IPS-20b (cell line): ENCODE measurements around the gene ANO10.
"Not testable (repeated sequence)": the region's sequence is repeated elsewhere in the genome, so short reads cannot be mapped to it uniquely, and the experiment has no call there.

ENCODE experiments used
- H3K27ac ChIP-seq: one replicate; pipeline ENCODE4 v1.5.1; 2013; ENCODE audit warnings: low read length
- H3K27me3 ChIP-seq: 2 replicates; pipeline ENCODE4 v1.6.1; 2013; ENCODE audit warnings: mild to moderate bottlenecking, low read length, inconsistent platforms; ENCODE audit not compliant: insufficient read depth
- H3K36me3 ChIP-seq: 2 replicates; pipeline ENCODE4 v1.6.1; 2013; ENCODE audit warnings: low read depth, mild to moderate bottlenecking, inconsistent platforms, low read length, moderate library complexity; ENCODE audit not compliant: insufficient read depth
- H3K4me1 ChIP-seq: 2 replicates; pipeline ENCODE4 v1.6.1; 2013; ENCODE audit warnings: mild to moderate bottlenecking, control low read depth, inconsistent platforms, low read length, moderate library complexity; ENCODE audit not compliant: insufficient read depth
- H3K4me3 ChIP-seq: 2 replicates; pipeline ENCODE4 v1.5.1; 2013; ENCODE audit warnings: mild to moderate bottlenecking, low read length, inconsistent platforms
- H3K9ac ChIP-seq: 2 replicates; pipeline ENCODE4 v1.6.1; 2013; ENCODE audit warnings: low read depth, mild to moderate bottlenecking, inconsistent platforms, low read length, moderate library complexity
- H3K9me3 ChIP-seq: 2 replicates; pipeline ENCODE4 v1.6.1; 2013; ENCODE audit warnings: mild to moderate bottlenecking, low read depth, low read length, inconsistent platforms; ENCODE audit not compliant: insufficient read depth

The ANO10 gene

GRCh38 chr3:43559961-43560360 lies 61.9 kb downstream of the ANO10 start:
- no peak overlapping the region for H3K27ac ChIP-seq
- no peak overlapping the region for H3K4me3 ChIP-seq
- H3K4me1 ChIP-seq: no peaks in the 10 kb centered on the region
- no peaks in the 10 kb centered on the region for H3K27me3 ChIP-seq
- no peak overlapping the region for H3K9ac ChIP-seq
- no peaks in the 10 kb centered on the region for H3K9me3 ChIP-seq
- H3K36me3 ChIP-seq: peaks cover 32% of the 10 kb centered on the region

- H3K36me3 ChIP-seq: peaks cover 40% of the 10 kb centered on the region
- no peaks in the 10 kb centered on the region for H3K9me3 ChIP-seq
- no peak overlapping the region for H3K9ac ChIP-seq
- H3K27ac ChIP-seq: no peak overlapping the region
- H3K27me3 ChIP-seq: no peaks in the 10 kb centered on the region
- no peaks in the 10 kb centered on the region for H3K4me1 ChIP-seq
- no peak overlapping the region for H3K4me3 ChIP-seq
Observed at GRCh38 chr3:43558171-43558570, 63.6 kb downstream of the ANO10 start.

GRCh38 chr3:43549626-43550290 lies 72.1 kb downstream of the ANO10 start:
- Histone ChIP-seq H3K9ac (no peak overlapping the region), H3K27me3 (no peaks in the 10 kb centered on the region), H3K36me3 (peaks cover 18% of the 10 kb centered on the region), H3K4me1 (no peaks in the 10 kb centered on the region), H3K9me3 (no peaks in the 10 kb centered on the region), H3K27ac (no peak overlapping the region), H3K4me3 (no peak overlapping the region)

GRCh38 chr3:43544277-43544676 lies 77.5 kb downstream of the ANO10 start:
- H3K4me1 ChIP-seq: peaks cover 11% of the 10 kb centered on the region
- H3K36me3 ChIP-seq, H3K4me3 ChIP-seq, H3K27ac ChIP-seq, H3K9ac ChIP-seq, H3K27me3 ChIP-seq, H3K9me3 ChIP-seq: not testable (repeated sequence)

GRCh38 chr3:43542328-43543043 lies 79.3 kb downstream of the ANO10 start:
- Histone ChIP-seq H3K4me1 (peaks cover 26% of the 10 kb centered on the region), H3K27me3 (no peaks in the 10 kb centered on the region), H3K4me3 (no peak overlapping the region), H3K9ac (no peak overlapping the region), H3K9me3 (no peaks in the 10 kb centered on the region), H3K36me3 (no peaks in the 10 kb centered on the region), H3K27ac (no peak overlapping the region)

- Histone ChIP-seq H3K27me3 (no peaks in the 10 kb centered on the region), H3K9ac (no peak overlapping the region), H3K36me3 (no peaks in the 10 kb centered on the region), H3K4me3 (no peak overlapping the region), H3K27ac (no peak overlapping the region), H3K4me1 (peaks cover 44% of the 10 kb centered on the region), H3K9me3 (no peaks in the 10 kb centered on the region)
Observed at GRCh38 chr3:43540624-43541023, 81.2 kb downstream of the ANO10 start.

- no peak overlapping the region for H3K27ac ChIP-seq
- no peak overlapping the region for H3K4me3 ChIP-seq
- H3K9me3 ChIP-seq: no peaks in the 10 kb centered on the region
- H3K9ac ChIP-seq: no peak overlapping the region
- H3K36me3 ChIP-seq: no peaks in the 10 kb centered on the region
- no peaks in the 10 kb centered on the region for H3K27me3 ChIP-seq
- peaks cover 46% of the 10 kb centered on the region for H3K4me1 ChIP-seq
Observed at GRCh38 chr3:43539321-43539720, 82.5 kb downstream of the ANO10 start.

- Histone ChIP-seq H3K4me1 (peaks cover 46% of the 10 kb centered on the region), H3K9ac (no peak overlapping the region), H3K27me3 (no peaks in the 10 kb centered on the region), H3K27ac (no peak overlapping the region), H3K9me3 (no peaks in the 10 kb centered on the region), H3K4me3 (no peak overlapping the region), H3K36me3 (no peaks in the 10 kb centered on the region)
Observed at GRCh38 chr3:43537225-43537624, 84.6 kb downstream of the ANO10 start.

- H3K27me3 ChIP-seq: no peaks in the 10 kb centered on the region
- H3K9ac ChIP-seq: no peak overlapping the region
- H3K9me3 ChIP-seq: no peaks in the 10 kb centered on the region
- H3K4me1 ChIP-seq: peaks cover 39% of the 10 kb centered on the region; the same call in 1 of the 2 replicates
- no peak overlapping the region for H3K4me3 ChIP-seq
- H3K27ac ChIP-seq: no peak overlapping the region
- no peaks in the 10 kb centered on the region for H3K36me3 ChIP-seq
Observed at GRCh38 chr3:43534675-43535074, 87.1 kb downstream of the ANO10 start.

GRCh38 chr3:43533009-43533408 lies 88.8 kb downstream of the ANO10 start:
- H3K27me3 ChIP-seq: no peaks in the 10 kb centered on the region
- no peaks in the 10 kb centered on the region; the same call in 1 of the 2 replicates for H3K36me3 ChIP-seq
- no peak overlapping the region for H3K27ac ChIP-seq
- no peaks in the 10 kb centered on the region for H3K9me3 ChIP-seq
- peaks cover 23% of the 10 kb centered on the region; the same call in 1 of the 2 replicates for H3K4me1 ChIP-seq
- no peak overlapping the region for H3K4me3 ChIP-seq
- no peak overlapping the region for H3K9ac ChIP-seq

GRCh38 chr3:43531835-43532234 lies 90.0 kb downstream of the ANO10 start:
- no peaks in the 10 kb centered on the region for H3K27me3 ChIP-seq
- H3K27ac ChIP-seq: no peak overlapping the region
- H3K4me1 ChIP-seq: peaks cover 13% of the 10 kb centered on the region; the same call in 1 of the 2 replicates
- H3K36me3 ChIP-seq: no peaks in the 10 kb centered on the region; the same call in 1 of the 2 replicates
- H3K4me3 ChIP-seq: no peak overlapping the region
- no peak overlapping the region for H3K9ac ChIP-seq
- no peaks in the 10 kb centered on the region for H3K9me3 ChIP-seq

GRCh38 chr3:43528498-43529099 lies 93.2 kb downstream of the ANO10 start:
- Histone ChIP-seq H3K9me3 (no peaks in the 10 kb centered on the region), H3K9ac (no peak overlapping the region), H3K4me1 (no peaks in the 10 kb centered on the region), H3K27ac (no peak overlapping the region), H3K4me3 (no peak overlapping the region), H3K36me3 (no peaks in the 10 kb centered on the region; the same call in 1 of the 2 replicates), H3K27me3 (no peaks in the 10 kb centered on the region)
